ENCODE measurements around the gene SNX7.

DNA sequence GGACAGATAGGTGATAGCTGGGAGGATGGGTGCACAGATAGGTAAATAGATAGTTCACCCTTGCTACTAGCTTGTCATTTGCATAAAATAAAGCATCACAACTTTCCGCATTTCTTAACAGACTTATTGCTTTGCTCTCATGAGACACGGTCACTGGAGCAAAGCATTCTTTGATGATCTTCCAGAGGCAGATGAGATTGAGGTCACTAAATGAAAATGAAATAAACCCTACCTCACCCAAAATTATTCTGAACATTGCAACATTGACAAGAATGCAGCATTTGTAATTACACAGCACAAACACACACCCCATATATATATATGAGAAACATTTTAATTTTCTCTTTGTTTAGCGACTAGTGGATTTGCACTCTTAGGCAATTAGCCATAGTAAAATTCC is 107.6 kb downstream of the SNX7 start:
- TF ChIP-seq EP300 (IDR thresholded peaks at IDR 0.05): no peak
- TF ChIP-seq, protein P1, sequence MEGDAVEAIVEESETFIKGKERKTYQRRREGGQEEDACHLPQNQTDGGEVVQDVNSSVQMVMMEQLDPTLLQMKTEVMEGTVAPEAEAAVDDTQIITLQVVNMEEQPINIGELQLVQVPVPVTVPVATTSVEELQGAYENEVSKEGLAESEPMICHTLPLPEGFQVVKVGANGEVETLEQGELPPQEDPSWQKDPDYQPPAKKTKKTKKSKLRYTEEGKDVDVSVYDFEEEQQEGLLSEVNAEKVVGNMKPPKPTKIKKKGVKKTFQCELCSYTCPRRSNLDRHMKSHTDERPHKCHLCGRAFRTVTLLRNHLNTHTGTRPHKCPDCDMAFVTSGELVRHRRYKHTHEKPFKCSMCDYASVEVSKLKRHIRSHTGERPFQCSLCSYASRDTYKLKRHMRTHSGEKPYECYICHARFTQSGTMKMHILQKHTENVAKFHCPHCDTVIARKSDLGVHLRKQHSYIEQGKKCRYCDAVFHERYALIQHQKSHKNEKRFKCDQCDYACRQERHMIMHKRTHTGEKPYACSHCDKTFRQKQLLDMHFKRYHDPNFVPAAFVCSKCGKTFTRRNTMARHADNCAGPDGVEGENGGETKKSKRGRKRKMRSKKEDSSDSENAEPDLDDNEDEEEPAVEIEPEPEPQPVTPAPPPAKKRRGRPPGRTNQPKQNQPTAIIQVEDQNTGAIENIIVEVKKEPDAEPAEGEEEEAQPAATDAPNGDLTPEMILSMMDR (IDR thresholded peaks at IDR 0.05): no peak
- no peak for TF ChIP-seq CBX8 (IDR thresholded peaks at IDR 0.05)
- TF ChIP-seq NPAS2 (CRISPR knock-in tag; IDR thresholded peaks at IDR 0.05; ENCODE audit: borderline replicate concordance): no peak
- TF ChIP-seq POLR2A (IDR thresholded peaks at IDR 0.05; ENCODE audit: low read length): no peak
- no peak for TF ChIP-seq RAD21 (conservative IDR thresholded peaks at IDR 0.05 in 1 of 2, IDR thresholded peaks at IDR 0.05 in 1 of 2)
- TF ChIP-seq, protein P2, sequence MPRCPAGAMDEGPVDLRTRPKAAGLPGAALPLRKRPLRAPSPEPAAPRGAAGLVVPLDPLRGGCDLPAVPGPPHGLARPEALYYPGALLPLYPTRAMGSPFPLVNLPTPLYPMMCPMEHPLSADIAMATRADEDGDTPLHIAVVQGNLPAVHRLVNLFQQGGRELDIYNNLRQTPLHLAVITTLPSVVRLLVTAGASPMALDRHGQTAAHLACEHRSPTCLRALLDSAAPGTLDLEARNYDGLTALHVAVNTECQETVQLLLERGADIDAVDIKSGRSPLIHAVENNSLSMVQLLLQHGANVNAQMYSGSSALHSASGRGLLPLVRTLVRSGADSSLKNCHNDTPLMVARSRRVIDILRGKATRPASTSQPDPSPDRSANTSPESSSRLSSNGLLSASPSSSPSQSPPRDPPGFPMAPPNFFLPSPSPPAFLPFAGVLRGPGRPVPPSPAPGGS (IDR thresholded peaks at IDR 0.05): no peak
- TF ChIP-seq MAZ (IDR thresholded peaks at IDR 0.05; ENCODE audit: borderline replicate concordance, low read depth, low read length): no peak
- TF ChIP-seq, protein P3, sequence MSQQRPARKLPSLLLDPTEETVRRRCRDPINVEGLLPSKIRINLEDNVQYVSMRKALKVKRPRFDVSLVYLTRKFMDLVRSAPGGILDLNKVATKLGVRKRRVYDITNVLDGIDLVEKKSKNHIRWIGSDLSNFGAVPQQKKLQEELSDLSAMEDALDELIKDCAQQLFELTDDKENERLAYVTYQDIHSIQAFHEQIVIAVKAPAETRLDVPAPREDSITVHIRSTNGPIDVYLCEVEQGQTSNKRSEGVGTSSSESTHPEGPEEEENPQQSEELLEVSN (IDR thresholded peaks at IDR 0.05; ENCODE audit: borderline replicate concordance, low read depth): no peak
- no peak for TF ChIP-seq BHLHE40 (IDR thresholded peaks at IDR 0.05; ENCODE audit: low read depth, low read length)

Data from A549 (cell line).